Liver (tissue), 9 donors: ENCODE data around the gene PRKCG. TPM values are rescaled to one million over a fixed set of nuclear protein-coding genes. Genes with fewer than 3 reads are reported as not detected.

Experiments
- DNase-seq: peaks from one replicate; pipeline ENCODE4 v3.0.0-alpha.2; 2017; ENCODE audit warnings: low spot score
- H3K27ac ChIP-seq, 2 donors: one replicate each; pipeline ENCODE4 v1.7.0; 2013; ENCODE audit warnings: inconsistent platforms in 2 of 2, low read length in 2 of 2, control low read depth in 1 of 2, low read depth in 1 of 2, mild to moderate bottlenecking in 1 of 2
- H3K27me3 ChIP-seq, 4 donors: one replicate each; pipeline versions ENCODE4 v1.6.1 to v1.7.0; 2013; ENCODE audit warnings: low read length in 3 of 4, inconsistent platforms in 1 of 4, mild to moderate bottlenecking in 1 of 4, moderate library complexity in 1 of 4; ENCODE audit not compliant: control insufficient read depth in 4 of 4, insufficient read depth in 4 of 4
- H3K36me3 ChIP-seq, 4 donors: one replicate each; pipeline versions ENCODE4 v1.6.1 to v1.7.0; 2013; ENCODE audit warnings: low read length in 3 of 4, mild to moderate bottlenecking in 3 of 4, low read depth in 1 of 4, moderate library complexity in 1 of 4; ENCODE audit not compliant: control insufficient read depth in 4 of 4, insufficient read depth in 3 of 4
- H3K4me1 ChIP-seq, 4 donors: one replicate each; pipeline versions ENCODE4 v1.6.1 to v1.7.0; 2013; ENCODE audit warnings: low read length in 3 of 4, mild to moderate bottlenecking in 3 of 4, moderate library complexity in 1 of 4; ENCODE audit not compliant: control insufficient read depth in 4 of 4, insufficient read depth in 4 of 4
- H3K4me3 ChIP-seq, 3 donors: one replicate each; pipeline versions ENCODE4 v1.6.1 to v1.7.0; 2013; ENCODE audit warnings: low read length in 3 of 3, control low read depth in 1 of 3, low read depth in 1 of 3, mild to moderate bottlenecking in 1 of 3
- H3K9ac ChIP-seq, 2 donors: one replicate each; pipeline ENCODE4 v1.7.0; 2013; ENCODE audit warnings: low read length in 2 of 2, mild to moderate bottlenecking in 2 of 2, moderate library complexity in 2 of 2, control low read depth in 1 of 2, low read depth in 1 of 2
- H3K9me3 ChIP-seq, 4 donors: one replicate each; pipeline versions ENCODE4 v1.6.1 to v1.7.0; 2013; ENCODE audit warnings: low read length in 3 of 4; ENCODE audit not compliant: control insufficient read depth in 4 of 4
- EGR1 ChIP-seq, 2 donors: IDR thresholded peaks; 2 replicates each; pipeline ENCODE4 v1.6.1; 2016 to 2018; ENCODE audit warnings: antibody characterized with exemption in 2 of 2, low read depth in 2 of 2
- FOXA1 ChIP-seq: IDR thresholded peaks from 2 replicates; pipeline ENCODE4 v1.6.1; 2016; ENCODE audit warnings: antibody characterized with exemption
- HNF4G ChIP-seq: IDR thresholded peaks from 2 replicates; pipeline ENCODE4 v1.6.1; 2016; ENCODE audit warnings: antibody characterized with exemption
- JUND ChIP-seq, 2 donors: IDR thresholded peaks; 2 replicates each; pipeline ENCODE4 v1.6.1; 2016; ENCODE audit warnings: antibody characterized with exemption in 2 of 2
- NR2F2 ChIP-seq: IDR thresholded peaks from 2 replicates; pipeline ENCODE4 v1.6.1; 2016; ENCODE audit warnings: antibody characterized with exemption
- RXRA ChIP-seq, 2 donors: IDR thresholded peaks; 2 replicates each; pipeline ENCODE4 v1.6.1; 2017 to 2018; ENCODE audit warnings: antibody characterized with exemption in 2 of 2, mild to moderate bottlenecking in 1 of 2
- SP1 ChIP-seq: IDR thresholded peaks from 2 replicates; pipeline ENCODE4 v1.6.1; 2018; ENCODE audit warnings: antibody characterized with exemption, mild to moderate bottlenecking
- TAF1 ChIP-seq: conservative IDR thresholded peaks from 2 replicates; pipeline ENCODE4 v1.6.1; 2016; ENCODE audit warnings: antibody characterized with exemption, mild to moderate bottlenecking
- YY1 ChIP-seq: IDR thresholded peaks from 2 replicates; pipeline ENCODE4 v1.6.1; 2016; ENCODE audit warnings: antibody characterized with exemption, mild to moderate bottlenecking
- WGBS: extraction: QIAGEN DNeasy Blood & Tissue Kit; methylation state at CpG from one replicate; pipeline ENCODE4 v1.1.7; 2013; 5-methylcytosine and 5-hydroxymethylcytosine counted together
- polyA plus RNA-seq, 2 donors: library from polyadenylated mRNA; stranded (reverse) in 1 of 2; unstranded in 1 of 2; fragments of 200-250 nt in 1 of 2; fragments of >200 nt in 1 of 2; fragmentation: Nextera tagmentation in 1 of 2; extraction: Ambion mirVana in 1 of 2; gene quantifications; one replicate each; pipeline versions ENCODE4 v1.2.1 to v1.2.3, GENCODE V29; 2013 to 2015
- total RNA-seq, 2 donors: library from RNA; depleted of rRNA; stranded (reverse); fragments of >200 nt; gene quantifications; one replicate each; pipeline ENCODE4 v1.2.3, GENCODE V29; 2014
- TF ChIP-seq, protein P1 (sequence below): fragments of 150-350 bp; IDR thresholded peaks from 2 replicates; pipeline ENCODE4 v1.5.1; 2017; ENCODE audit warnings: improper control_type of control experiment, low read depth, low read length; ENCODE audit not compliant: missing input control
- TF ChIP-seq, protein P2 (sequence below): IDR thresholded peaks from 2 replicates; pipeline ENCODE4 v1.6.1; 2016; ENCODE audit warnings: antibody characterized with exemption
- TF ChIP-seq, protein P3 (sequence below): IDR thresholded peaks from 2 replicates; pipeline ENCODE4 v1.6.1; 2016; ENCODE audit warnings: antibody characterized with exemption, mild to moderate bottlenecking
- TF ChIP-seq, protein P4 (sequence below): IDR thresholded peaks from 2 replicates; pipeline ENCODE4 v1.6.1; 2016; ENCODE audit warnings: antibody characterized with exemption
- donor health status: healthy.
- donor health status: healthy.
- donor health status: healthy.
- donor health status: healthy.
- donor health status: healthy.

Gene PRKCG
- total and polyA plus RNA-seq, 4 donors = 0.09 TPM; not detected in 3

DNA sequence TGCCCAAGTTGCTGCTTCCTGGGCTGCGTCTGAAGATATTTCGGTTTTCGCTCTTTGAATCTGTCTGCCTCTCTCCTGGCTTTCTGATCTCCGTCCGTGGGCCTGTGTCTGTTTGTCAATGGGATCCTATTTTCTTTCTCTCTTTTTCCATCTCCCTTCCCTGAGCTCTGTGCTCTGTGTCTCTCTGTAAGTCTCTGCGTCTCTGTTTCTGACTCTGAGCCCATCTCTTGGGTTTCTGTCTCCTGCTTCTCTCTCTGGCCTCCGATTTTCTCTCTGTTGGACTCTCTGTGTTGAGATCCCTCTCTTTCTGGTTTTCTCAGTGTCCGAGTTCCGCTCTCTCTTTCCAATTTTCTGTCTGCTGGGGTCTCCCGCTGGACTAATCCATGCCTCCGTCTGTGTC, 1.7 kb downstream of the PRKCG start:
- H3K4me1 ChIP-seq = peaks cover 0 to 16% (median 5%) of the 10 kb centered on the region in 4 donors
- peaks cover 2 to 13% (median 8%) of the 10 kb centered on the region in 4 donors for H3K27me3 ChIP-seq
- no peaks in the 10 kb centered on the region for H3K36me3 ChIP-seq
- no peaks in the 10 kb centered on the region for H3K9me3 ChIP-seq
- WGBS = 20% methylated on average over 11 of the region's 11 CpGs
- no peak overlapping the region for H3K27ac ChIP-seq
- no peak for DNase-seq
- H3K9ac ChIP-seq = no peak overlapping the region
- H3K4me3 ChIP-seq = no peak overlapping the region
- no peak for TF ChIP-seq NR2F2
- no peak for TF ChIP-seq EGR1 (IDR thresholded peaks at IDR 0.05; ENCODE audit: low read depth in 2 of 2)
- TF ChIP-seq JUND (IDR thresholded peaks at IDR 0.05) = no peak
- TF ChIP-seq, protein P1, sequence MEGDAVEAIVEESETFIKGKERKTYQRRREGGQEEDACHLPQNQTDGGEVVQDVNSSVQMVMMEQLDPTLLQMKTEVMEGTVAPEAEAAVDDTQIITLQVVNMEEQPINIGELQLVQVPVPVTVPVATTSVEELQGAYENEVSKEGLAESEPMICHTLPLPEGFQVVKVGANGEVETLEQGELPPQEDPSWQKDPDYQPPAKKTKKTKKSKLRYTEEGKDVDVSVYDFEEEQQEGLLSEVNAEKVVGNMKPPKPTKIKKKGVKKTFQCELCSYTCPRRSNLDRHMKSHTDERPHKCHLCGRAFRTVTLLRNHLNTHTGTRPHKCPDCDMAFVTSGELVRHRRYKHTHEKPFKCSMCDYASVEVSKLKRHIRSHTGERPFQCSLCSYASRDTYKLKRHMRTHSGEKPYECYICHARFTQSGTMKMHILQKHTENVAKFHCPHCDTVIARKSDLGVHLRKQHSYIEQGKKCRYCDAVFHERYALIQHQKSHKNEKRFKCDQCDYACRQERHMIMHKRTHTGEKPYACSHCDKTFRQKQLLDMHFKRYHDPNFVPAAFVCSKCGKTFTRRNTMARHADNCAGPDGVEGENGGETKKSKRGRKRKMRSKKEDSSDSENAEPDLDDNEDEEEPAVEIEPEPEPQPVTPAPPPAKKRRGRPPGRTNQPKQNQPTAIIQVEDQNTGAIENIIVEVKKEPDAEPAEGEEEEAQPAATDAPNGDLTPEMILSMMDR = no peak
- TF ChIP-seq, protein P2, sequence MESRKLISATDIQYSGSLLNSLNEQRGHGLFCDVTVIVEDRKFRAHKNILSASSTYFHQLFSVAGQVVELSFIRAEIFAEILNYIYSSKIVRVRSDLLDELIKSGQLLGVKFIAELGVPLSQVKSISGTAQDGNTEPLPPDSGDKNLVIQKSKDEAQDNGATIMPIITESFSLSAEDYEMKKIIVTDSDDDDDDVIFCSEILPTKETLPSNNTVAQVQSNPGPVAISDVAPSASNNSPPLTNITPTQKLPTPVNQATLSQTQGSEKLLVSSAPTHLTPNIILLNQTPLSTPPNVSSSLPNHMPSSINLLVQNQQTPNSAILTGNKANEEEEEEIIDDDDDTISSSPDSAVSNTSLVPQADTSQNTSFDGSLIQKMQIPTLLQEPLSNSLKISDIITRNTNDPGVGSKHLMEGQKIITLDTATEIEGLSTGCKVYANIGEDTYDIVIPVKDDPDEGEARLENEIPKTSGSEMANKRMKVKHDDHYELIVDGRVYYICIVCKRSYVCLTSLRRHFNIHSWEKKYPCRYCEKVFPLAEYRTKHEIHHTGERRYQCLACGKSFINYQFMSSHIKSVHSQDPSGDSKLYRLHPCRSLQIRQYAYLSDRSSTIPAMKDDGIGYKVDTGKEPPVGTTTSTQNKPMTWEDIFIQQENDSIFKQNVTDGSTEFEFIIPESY = no peak
- TF ChIP-seq RXRA (IDR thresholded peaks at IDR 0.05) = no peak

DNA sequence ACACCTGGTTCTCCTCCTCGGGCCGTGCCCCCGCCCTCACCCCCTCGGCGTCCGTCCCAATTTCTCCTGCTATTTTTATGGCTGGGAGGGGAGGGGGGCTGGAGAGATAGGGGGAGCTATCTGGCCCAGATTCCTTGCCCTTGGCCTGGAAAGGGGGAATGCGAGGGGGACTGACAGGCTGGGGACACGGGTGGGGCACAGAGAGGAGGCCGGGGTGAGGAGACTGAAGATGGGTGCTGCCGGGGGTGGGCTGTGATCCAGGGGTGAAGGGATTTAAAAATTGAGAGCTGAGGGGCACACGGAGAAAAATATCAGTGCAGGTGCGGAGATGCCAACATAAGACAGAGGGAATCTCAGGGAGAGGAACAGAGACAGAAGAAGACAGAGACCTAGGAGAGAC, 2.3 kb downstream of the PRKCG start:
- peaks cover 0 to 16% (median 1%) of the 10 kb centered on the region in 4 donors for H3K4me1 ChIP-seq
- H3K9me3 ChIP-seq = no peaks in the 10 kb centered on the region
- no peak for DNase-seq
- TF ChIP-seq, protein P1 = no peak
- no peak for TF ChIP-seq FOXA1
- TF ChIP-seq, protein P3, sequence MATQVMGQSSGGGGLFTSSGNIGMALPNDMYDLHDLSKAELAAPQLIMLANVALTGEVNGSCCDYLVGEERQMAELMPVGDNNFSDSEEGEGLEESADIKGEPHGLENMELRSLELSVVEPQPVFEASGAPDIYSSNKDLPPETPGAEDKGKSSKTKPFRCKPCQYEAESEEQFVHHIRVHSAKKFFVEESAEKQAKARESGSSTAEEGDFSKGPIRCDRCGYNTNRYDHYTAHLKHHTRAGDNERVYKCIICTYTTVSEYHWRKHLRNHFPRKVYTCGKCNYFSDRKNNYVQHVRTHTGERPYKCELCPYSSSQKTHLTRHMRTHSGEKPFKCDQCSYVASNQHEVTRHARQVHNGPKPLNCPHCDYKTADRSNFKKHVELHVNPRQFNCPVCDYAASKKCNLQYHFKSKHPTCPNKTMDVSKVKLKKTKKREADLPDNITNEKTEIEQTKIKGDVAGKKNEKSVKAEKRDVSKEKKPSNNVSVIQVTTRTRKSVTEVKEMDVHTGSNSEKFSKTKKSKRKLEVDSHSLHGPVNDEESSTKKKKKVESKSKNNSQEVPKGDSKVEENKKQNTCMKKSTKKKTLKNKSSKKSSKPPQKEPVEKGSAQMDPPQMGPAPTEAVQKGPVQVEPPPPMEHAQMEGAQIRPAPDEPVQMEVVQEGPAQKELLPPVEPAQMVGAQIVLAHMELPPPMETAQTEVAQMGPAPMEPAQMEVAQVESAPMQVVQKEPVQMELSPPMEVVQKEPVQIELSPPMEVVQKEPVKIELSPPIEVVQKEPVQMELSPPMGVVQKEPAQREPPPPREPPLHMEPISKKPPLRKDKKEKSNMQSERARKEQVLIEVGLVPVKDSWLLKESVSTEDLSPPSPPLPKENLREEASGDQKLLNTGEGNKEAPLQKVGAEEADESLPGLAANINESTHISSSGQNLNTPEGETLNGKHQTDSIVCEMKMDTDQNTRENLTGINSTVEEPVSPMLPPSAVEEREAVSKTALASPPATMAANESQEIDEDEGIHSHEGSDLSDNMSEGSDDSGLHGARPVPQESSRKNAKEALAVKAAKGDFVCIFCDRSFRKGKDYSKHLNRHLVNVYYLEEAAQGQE = no peak
- no peak for TF ChIP-seq NR2F2
- no peak for TF ChIP-seq TAF1
- TF ChIP-seq YY1 = no peak
- TF ChIP-seq, protein P4, sequence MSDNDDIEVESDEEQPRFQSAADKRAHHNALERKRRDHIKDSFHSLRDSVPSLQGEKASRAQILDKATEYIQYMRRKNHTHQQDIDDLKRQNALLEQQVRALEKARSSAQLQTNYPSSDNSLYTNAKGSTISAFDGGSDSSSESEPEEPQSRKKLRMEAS = no peak
- TF ChIP-seq SP1 = no peak
- no peak for TF ChIP-seq HNF4G
- H3K27me3 ChIP-seq = peaks cover 2 to 13% (median 8%) of the 10 kb centered on the region in 4 donors
- H3K36me3 ChIP-seq = no peaks in the 10 kb centered on the region
- whole genome bisulfite sequencing = 36% methylated on average over 12 of the region's 12 CpGs
- no peak overlapping the region for H3K4me3 ChIP-seq
- no peak overlapping the region for H3K27ac ChIP-seq
- no peak overlapping the region for H3K9ac ChIP-seq
